Panc1 (cell line): ENCODE results near the gene CLNK. TPM values are rescaled to one million over a fixed set of nuclear protein-coding genes. Genes with fewer than 3 reads are reported as not detected.

Source experiments
- ATAC-seq: fragments of 200-7000 bp; cut with Tn5 transposase; 2 replicates; pipeline ENCODE4 v1.9.1; 2020; ENCODE audit warnings: mild to moderate bottlenecking, moderate library complexity
- BruUV-seq: library from RNA; stranded (reverse); fragments of 400-500 nt; replicated peaks from 2 replicates; lab custom pipeline; 2021; lab: Mats Ljungman, UMichigan
- CTCF ChIA-PET: fragments of 300-600 bp; sonication (Branson Sonifier 250); formaldehyde crosslinking; loops from one replicate; lab custom pipeline; 2022; ENCODE audit warnings: antibody characterized with exemption; lab: Charles Lee
- POLR2A ChIA-PET: fragments of 300-600 bp; sonication (Branson Sonifier 250); formaldehyde crosslinking; loops from one replicate; lab custom pipeline; 2022; ENCODE audit warnings: antibody characterized with exemption; lab: Charles Lee
- DNase-seq: peaks from one replicate; pipeline ENCODE4 v3.0.0-alpha.2; 2010; ENCODE audit warnings: low read depth, low spot score
- H3K27ac ChIP-seq: 2 replicates; pipeline ENCODE4 v1.5.1; 2011; ENCODE audit warnings: mild to moderate bottlenecking, low read length, inconsistent platforms
- H3K27me3 ChIP-seq: fragments of 200-500 bp; sonication (Bioruptor generic); 2 replicates; pipeline ENCODE4 v1.6.0; 2014; ENCODE audit warnings: low read length, inconsistent platforms; ENCODE audit not compliant: control insufficient read depth, insufficient read depth
- H3K36me3 ChIP-seq: fragments of 200-500 bp; sonication (Bioruptor generic); 2 replicates; pipeline ENCODE4 v1.5.1; 2014; ENCODE audit warnings: inconsistent platforms, mild to moderate bottlenecking, low read length, moderate library complexity; ENCODE audit not compliant: control insufficient read depth, insufficient read depth
- H3K4me1 ChIP-seq: 2 replicates; pipeline ENCODE4 v1.5.1; 2011; ENCODE audit warnings: inconsistent platforms, mild to moderate bottlenecking, low read length, moderate library complexity; ENCODE audit not compliant: control insufficient read depth, insufficient read depth
- H3K4me3 ChIP-seq, 2 experiments: 2 replicates each; pipeline ENCODE4 v1.5.1; 2011 to 2012; ENCODE audit warnings: low read depth in 2 of 2, low read length in 2 of 2, mild to moderate bottlenecking in 2 of 2, inconsistent platforms in 1 of 2, moderate library complexity in 1 of 2
- H3K9me3 ChIP-seq: fragments of 200-500 bp; sonication (Bioruptor generic); 2 replicates; pipeline ENCODE4 v1.5.1; 2014; ENCODE audit warnings: low read depth, mild to moderate bottlenecking, inconsistent platforms, low read length, moderate library complexity; ENCODE audit not compliant: control insufficient read depth, insufficient read depth
- CTCF ChIP-seq: fragments of 450-650 bp; IDR thresholded peaks from 2 replicates; pipeline ENCODE4 v1.5.1; 2017; ENCODE audit warnings: mild to moderate bottlenecking
- POLR2AphosphoS5 ChIP-seq: IDR thresholded peaks from 2 replicates; pipeline ENCODE4 v1.6.1; 2012; ENCODE audit warnings: mild to moderate bottlenecking, low read depth, low read length, moderate library complexity
- REST ChIP-seq, 2 experiments: IDR thresholded peaks; 2 replicates each; pipeline ENCODE4 v1.6.1; 2011 to 2012; ENCODE audit warnings: low read depth in 2 of 2, control low read depth in 1 of 2, low read length in 1 of 2, mild to moderate bottlenecking in 1 of 2, moderate library complexity in 1 of 2; ENCODE audit not compliant: insufficient read depth in 1 of 2
- SIN3A ChIP-seq: IDR thresholded peaks from 2 replicates; pipeline ENCODE4 v1.6.1; 2012; ENCODE audit warnings: low read depth, mild to moderate bottlenecking, low read length, moderate library complexity, borderline replicate concordance; ENCODE audit not compliant: insufficient read depth
- TCF7L2 ChIP-seq: IDR thresholded peaks from 2 replicates; pipeline ENCODE4 v1.6.1; 2011; ENCODE audit warnings: mild to moderate bottlenecking, low read depth, low read length, inconsistent platforms
- in situ Hi-C: cut with HindIII; loops from 2 replicates; pipeline ENCODE4 v1.10.0; 2016; ENCODE audit warnings: low sequenced_read_pairs, low pct_unique_long_range_greater_than_20kb
- intact Hi-C: fragments of 100-400 bp; cut with micrococcal nuclease; formaldehyde crosslinking; loops from one replicate; pipeline ENCODE4 v1.10.0; 2022; ENCODE audit not compliant: unreplicated experiment
- total RNA-seq: library from RNA; stranded (reverse); gene quantifications from one replicate; pipeline ENCODE4 v1.2.1, GENCODE V29; 2021; ENCODE audit not compliant: unreplicated experiment

CLNK gene
- total RNA-seq, 1 experiment from 2014 or later: not detected

DNA sequence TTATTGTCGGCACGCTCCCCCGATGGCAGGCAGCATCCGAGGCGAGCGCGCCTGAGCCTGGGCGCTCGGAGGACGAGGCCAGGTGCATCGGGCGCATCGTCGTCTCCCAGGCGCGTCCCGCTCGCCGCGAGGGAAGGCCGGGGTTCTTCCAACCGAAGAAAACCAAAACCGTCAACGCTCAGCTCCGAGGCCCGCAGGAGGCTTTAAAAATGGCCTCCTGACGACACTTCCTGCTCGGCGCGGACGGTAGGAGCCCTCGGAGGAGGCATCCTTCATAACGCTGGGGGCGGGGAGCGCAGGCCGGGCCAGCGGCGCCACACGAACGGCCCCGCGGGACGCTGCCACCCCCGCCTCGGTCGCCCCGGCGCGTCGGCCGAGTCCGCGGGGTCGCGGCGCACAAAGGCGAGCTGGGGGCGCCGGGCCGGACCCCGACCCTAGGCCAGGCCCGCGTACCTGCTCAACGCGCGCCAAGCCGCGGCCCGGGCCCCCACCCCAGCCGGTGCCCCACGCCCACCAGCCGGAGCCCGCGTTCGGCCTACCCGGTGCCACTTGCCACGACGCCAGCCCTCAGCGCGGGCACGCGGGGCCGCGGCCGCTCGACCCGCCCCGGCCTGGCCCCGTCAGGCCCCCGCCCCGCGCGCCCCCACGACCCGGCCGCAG, 227.8 kb downstream of the CLNK start:
- CTCF ChIA-PET: no interaction called here
- POLR2A ChIA-PET: interaction anchor here (0.6 kb wide), 1 partner anchor 712 kb away, joined by 4 read pairs; no protein-coding TSS in a partner anchor
- no peaks in the 10 kb centered on the region; the same call in 1 of the 2 replicates for H3K4me1 ChIP-seq
- no TSS peak for BruUV-seq
- no peaks in the 10 kb centered on the region; the same call in none of the 2 replicates for H3K36me3 ChIP-seq
- in situ Hi-C loops: no loop called here
- H3K27me3 ChIP-seq: no peaks in the 10 kb centered on the region
- no peaks in the 10 kb centered on the region for H3K9me3 ChIP-seq
- intact Hi-C loops: no loop called here
- peak; percentile 87 for ATAC-seq
- H3K4me3 ChIP-seq: peak overlapping the region; percentile 67 to 68
- no peak for DNase-seq
- H3K27ac ChIP-seq: peak overlapping the region; percentile 85
- TF ChIP-seq TCF7L2 (no peak), SIN3A (0 out of 2 replicates have a peak, but pooled peaks have one; percentile 44), POLR2AphosphoS5 (no peak)

DNA sequence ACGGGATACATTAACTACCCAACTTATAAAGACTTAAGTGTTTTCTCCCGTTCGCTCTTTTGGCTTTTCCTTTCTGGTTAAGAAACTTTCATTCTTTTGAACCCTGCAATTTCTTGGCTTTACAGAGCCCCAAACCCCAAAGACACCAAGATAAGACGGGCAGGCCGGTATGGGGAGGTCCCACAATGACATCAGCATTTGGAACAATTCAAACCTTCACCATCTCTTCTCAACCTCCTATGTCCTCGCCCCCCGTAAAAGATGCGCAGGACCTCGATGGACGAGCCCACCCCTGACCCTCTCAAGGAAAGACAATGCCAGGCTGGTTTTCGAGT, 228.3 kb downstream of the CLNK start:
- intact Hi-C loops: no loop called here
- Histone ChIP-seq H3K27me3 (no peaks in the 10 kb centered on the region), H3K4me1 (no peaks in the 10 kb centered on the region; the same call in 1 of the 2 replicates), H3K27ac (peak overlapping the region; percentile 85), H3K9me3 (no peaks in the 10 kb centered on the region), H3K4me3 (peak overlapping the region; percentile 50 to 68), H3K36me3 (no peaks in the 10 kb centered on the region; the same call in none of the 2 replicates)
- POLR2A ChIA-PET: no interaction called here
- TF ChIP-seq TCF7L2: no peak
- no peak for TF ChIP-seq SIN3A
- no peak for TF ChIP-seq POLR2AphosphoS5
- TF ChIP-seq CTCF: no peak
- no peak for TF ChIP-seq REST (IDR thresholded peaks at IDR 0.05; ENCODE audit: insufficient read depth in 1 of 2, low read depth in 2 of 2, low read length in 1 of 2)
- no peak for DNase-seq
- in situ Hi-C loops: no loop called here
- ATAC-seq: no peak
- CTCF ChIA-PET: no interaction called here
- no TSS peak for BruUV-seq

DNA sequence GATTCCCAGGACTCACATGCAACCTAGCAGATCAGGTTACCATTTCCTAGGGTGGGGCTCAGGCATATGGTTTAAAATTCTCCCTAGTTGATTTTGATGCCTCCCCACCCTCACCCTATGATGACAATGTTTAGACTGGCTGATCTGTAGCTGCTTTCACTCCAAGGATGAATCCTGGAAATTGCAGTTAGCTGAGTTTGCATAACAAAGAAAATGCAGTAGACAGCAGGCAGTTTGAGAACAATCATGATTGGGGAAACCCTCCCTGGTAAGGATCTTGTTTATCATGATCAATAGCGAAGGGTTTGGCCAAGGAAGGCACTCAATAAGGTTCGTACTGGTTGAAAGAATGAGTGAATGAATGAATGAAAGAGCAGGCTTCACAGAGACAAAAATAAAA, 229.4 kb downstream of the CLNK start:
- intact Hi-C loops (no loop called here), in situ Hi-C loops (no loop called here)
- Histone ChIP-seq H3K9me3 (no peaks in the 10 kb centered on the region), H3K27ac (no peak overlapping the region), H3K27me3 (no peaks in the 10 kb centered on the region), H3K36me3 (no peaks in the 10 kb centered on the region; the same call in none of the 2 replicates), H3K4me3 (no peak overlapping the region), H3K4me1 (no peaks in the 10 kb centered on the region; the same call in 1 of the 2 replicates)
- POLR2A ChIA-PET: no interaction called here
- no peak for TF ChIP-seq CTCF
- no peak for TF ChIP-seq TCF7L2
- TF ChIP-seq SIN3A: no peak
- TF ChIP-seq REST (IDR thresholded peaks at IDR 0.05; ENCODE audit: insufficient read depth in 1 of 2, low read depth in 2 of 2, low read length in 1 of 2): no peak
- TF ChIP-seq POLR2AphosphoS5: no peak
- DNase-seq (no peak), ATAC-seq (no peak)
- no TSS peak for BruUV-seq
- CTCF ChIA-PET: no interaction called here
